Limb (tissue), 2 donors: ENCODE results near the gene KIF16B.
"Not testable (repeated sequence)": the region's sequence is repeated elsewhere in the genome, so short reads cannot be mapped to it uniquely, and the experiment has no call there.

Source experiments
- DNase-seq, 2 donors: peaks; one replicate each; pipeline ENCODE4 v3.0.0-alpha.2; 2016; ENCODE audit errors: extremely low spot score in 2 of 2

The KIF16B gene

GRCh38 chr20:16553684-16554083, 19.6 kb downstream of the KIF16B start:
- DNase-seq = no peak

GRCh38 chr20:16553101-16553500, 20.1 kb downstream of the KIF16B start:
- no peak for DNase-seq

- DNase-seq = no peak
Measured at GRCh38 chr20:16552015-16552414, 21.2 kb downstream of the KIF16B start.

- no peak for DNase-seq
Measured at GRCh38 chr20:16551607-16552006, 21.6 kb downstream of the KIF16B start.

GRCh38 chr20:16548068-16548672, 25.1 kb downstream of the KIF16B start:
- no peak for DNase-seq

GRCh38 chr20:16544949-16545348, 28.3 kb downstream of the KIF16B start:
- DNase-seq = no peak

GRCh38 chr20:16542477-16542876, 30.8 kb downstream of the KIF16B start:
- DNase-seq = no peak

GRCh38 chr20:16541878-16542277, 31.4 kb downstream of the KIF16B start:
- DNase-seq = no peak

- no peak for DNase-seq
Measured at GRCh38 chr20:16541226-16541625, 32.0 kb downstream of the KIF16B start.

- DNase-seq = no peak
Measured at GRCh38 chr20:16539280-16540021, 33.8 kb downstream of the KIF16B start.

- no peak for DNase-seq
Measured at GRCh38 chr20:16538779-16539178, 34.5 kb downstream of the KIF16B start.

- no peak for DNase-seq
Measured at GRCh38 chr20:16537918-16538317, 35.3 kb downstream of the KIF16B start.

- no peak for DNase-seq
Measured at GRCh38 chr20:16537025-16537665, 36.1 kb downstream of the KIF16B start.

GRCh38 chr20:16535277-16535676, 38.0 kb downstream of the KIF16B start:
- no peak for DNase-seq

- DNase-seq = no peak
Measured at GRCh38 chr20:16533502-16533901, 39.7 kb downstream of the KIF16B start.

GRCh38 chr20:16531485-16531884, 41.8 kb downstream of the KIF16B start:
- DNase-seq = no peak

GRCh38 chr20:16530201-16530681, 43.0 kb downstream of the KIF16B start:
- no peak for DNase-seq

- DNase-seq = no peak
Measured at GRCh38 chr20:16528078-16528477, 45.2 kb downstream of the KIF16B start.

GRCh38 chr20:16527438-16527837, 45.8 kb downstream of the KIF16B start:
- no peak for DNase-seq

GRCh38 chr20:16526433-16527380, 46.5 kb downstream of the KIF16B start:
- peak in 1 of 2 donors; percentile 10 for DNase-seq

GRCh38 chr20:16522651-16523050, 50.6 kb downstream of the KIF16B start:
- DNase-seq = not testable (repeated sequence)
